Hepatocyte (in vitro differentiated cells): ENCODE results near the gene LNX2. TPM values are rescaled to one million over a fixed set of nuclear protein-coding genes. Genes with fewer than 3 reads are reported as not detected.
"Not testable (repeated sequence)": the region's sequence is repeated elsewhere in the genome, so short reads cannot be mapped to it uniquely, and the experiment has no call there.

Experiments
- DNase-seq: peaks from one replicate; pipeline ENCODE4 v3.0.0-alpha.2; 2016; ENCODE audit warnings: low spot score
- H2AFZ ChIP-seq: fragments of 200-600 bp; sonication (generic); 2 replicates; pipeline ENCODE4 v1.6.0; 2016; ENCODE audit warnings: antibody characterized with exemption, mild to moderate bottlenecking
- H3K27ac ChIP-seq: fragments of 200-600 bp; sonication (generic); 2 replicates; pipeline ENCODE4 v1.5.1; 2016; ENCODE audit warnings: mild to moderate bottlenecking
- H3K27me3 ChIP-seq: fragments of 200-600 bp; sonication (generic); 2 replicates; pipeline ENCODE4 v1.6.1; 2016
- H3K36me3 ChIP-seq: fragments of 200-600 bp; sonication (generic); replicated peaks from 2 replicates; pipeline ENCODE4 v1.5.1; 2016; ENCODE audit warnings: low read depth; ENCODE audit not compliant: insufficient read depth
- H3K4me1 ChIP-seq: fragments of 200-600 bp; sonication (generic); 2 replicates; pipeline ENCODE4 v1.5.1; 2016; ENCODE audit warnings: mild to moderate bottlenecking, moderate library complexity; ENCODE audit not compliant: insufficient read depth
- H3K4me2 ChIP-seq: fragments of 200-600 bp; sonication (generic); 2 replicates; pipeline ENCODE4 v1.6.0; 2016
- H3K4me3 ChIP-seq: fragments of 200-600 bp; sonication (generic); 2 replicates; pipeline ENCODE4 v1.5.1; 2016; ENCODE audit warnings: mild to moderate bottlenecking
- H3K79me2 ChIP-seq: fragments of 200-600 bp; sonication (generic); 2 replicates; pipeline ENCODE4 v1.6.0; 2017; ENCODE audit warnings: mild to moderate bottlenecking
- H3K9me2 ChIP-seq: fragments of 200-600 bp; sonication (generic); replicated peaks from 2 replicates; pipeline ENCODE4 v1.6.0; 2017; ENCODE audit warnings: mild to moderate bottlenecking; ENCODE audit not compliant: insufficient read depth
- H3K9me3 ChIP-seq: fragments of 200-600 bp; sonication (generic); 2 replicates; pipeline ENCODE4 v1.5.1; 2016; ENCODE audit warnings: low read depth, mild to moderate bottlenecking
- H4K20me1 ChIP-seq: fragments of 200-600 bp; sonication (generic); 2 replicates; pipeline ENCODE4 v1.6.0; 2016; ENCODE audit warnings: mild to moderate bottlenecking; ENCODE audit not compliant: insufficient read depth, poor library complexity, severe bottlenecking
- EZH2 ChIP-seq: fragments of 200-600 bp; sonication (generic); IDR thresholded peaks from 2 replicates; pipeline ENCODE4 v1.6.1; 2016; ENCODE audit warnings: antibody characterized with exemption, mild to moderate bottlenecking, borderline replicate concordance
- EZH2phosphoT487 ChIP-seq: fragments of 200-600 bp; sonication (generic); IDR thresholded peaks from one replicate; pipeline ENCODE4 v1.6.1; 2018; ENCODE audit warnings: antibody characterized with exemption, mild to moderate bottlenecking, low read depth, moderate library complexity; ENCODE audit not compliant: unreplicated experiment, severe bottlenecking
- WGBS: methylation state at CpG from one replicate; pipeline ENCODE4 v1.1.6; 2016; ENCODE audit warnings: low lambda C conversion rate; ENCODE audit errors: missing lambda C conversion rate; 5-methylcytosine and 5-hydroxymethylcytosine counted together
- polyA plus RNA-seq: library from polyadenylated mRNA; unstranded; fragments of >200 nt; fragmentation: Nextera tagmentation; extraction: Ambion mirVana; gene quantifications from 2 replicates; pipeline ENCODE4 v1.2.1, GENCODE V29; 2016
- total RNA-seq: library from RNA; depleted of rRNA; stranded (reverse); fragments of >200 nt; gene quantifications from 2 replicates; pipeline ENCODE4 v1.2.3, GENCODE V29; 2014
- TF ChIP-seq, protein P1 (sequence below): fragments of 200-600 bp; sonication (generic); IDR thresholded peaks from 2 replicates; pipeline ENCODE4 v1.5.1; 2016; ENCODE audit warnings: antibody characterized with exemption, mild to moderate bottlenecking; ENCODE audit not compliant: poor library complexity

LNX2 gene
- total and polyA plus RNA-seq, 2 experiments from 2014 or later: 8.8 to 28.8 TPM

DNA sequence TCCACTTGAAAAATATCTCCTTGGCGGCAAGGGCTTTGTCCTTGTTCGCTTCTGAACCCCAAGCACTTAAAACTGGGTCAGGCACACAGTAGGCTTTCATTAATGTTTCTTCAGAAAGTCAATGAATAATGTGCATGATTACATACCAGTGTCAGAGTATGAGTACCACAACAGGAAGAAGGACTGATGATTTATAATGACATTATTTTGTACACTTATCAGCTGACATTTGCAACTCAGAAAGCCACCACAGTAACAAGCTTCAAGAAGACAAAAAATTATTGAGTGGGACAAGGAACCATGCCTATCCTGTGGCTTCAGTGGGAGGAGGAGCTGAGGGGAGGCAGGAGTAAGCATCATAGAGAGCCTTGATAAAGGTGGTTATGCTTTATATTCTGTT, 11.3 kb upstream of the LNX2 start:
- H4K20me1 ChIP-seq: peaks cover 6% of the 10 kb centered on the region
- TF ChIP-seq EZH2phosphoT487 (no peak), EZH2 (no peak)
- TF ChIP-seq, protein P1, sequence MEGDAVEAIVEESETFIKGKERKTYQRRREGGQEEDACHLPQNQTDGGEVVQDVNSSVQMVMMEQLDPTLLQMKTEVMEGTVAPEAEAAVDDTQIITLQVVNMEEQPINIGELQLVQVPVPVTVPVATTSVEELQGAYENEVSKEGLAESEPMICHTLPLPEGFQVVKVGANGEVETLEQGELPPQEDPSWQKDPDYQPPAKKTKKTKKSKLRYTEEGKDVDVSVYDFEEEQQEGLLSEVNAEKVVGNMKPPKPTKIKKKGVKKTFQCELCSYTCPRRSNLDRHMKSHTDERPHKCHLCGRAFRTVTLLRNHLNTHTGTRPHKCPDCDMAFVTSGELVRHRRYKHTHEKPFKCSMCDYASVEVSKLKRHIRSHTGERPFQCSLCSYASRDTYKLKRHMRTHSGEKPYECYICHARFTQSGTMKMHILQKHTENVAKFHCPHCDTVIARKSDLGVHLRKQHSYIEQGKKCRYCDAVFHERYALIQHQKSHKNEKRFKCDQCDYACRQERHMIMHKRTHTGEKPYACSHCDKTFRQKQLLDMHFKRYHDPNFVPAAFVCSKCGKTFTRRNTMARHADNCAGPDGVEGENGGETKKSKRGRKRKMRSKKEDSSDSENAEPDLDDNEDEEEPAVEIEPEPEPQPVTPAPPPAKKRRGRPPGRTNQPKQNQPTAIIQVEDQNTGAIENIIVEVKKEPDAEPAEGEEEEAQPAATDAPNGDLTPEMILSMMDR: no peak
- H3K9me2 ChIP-seq: no peaks in the 10 kb centered on the region
- H3K79me2 ChIP-seq: peaks cover 91% of the 10 kb centered on the region
- H3K4me3 ChIP-seq: no peak overlapping the region
- H3K9me3 ChIP-seq: no peaks in the 10 kb centered on the region
- no peak overlapping the region for H3K4me2 ChIP-seq
- H3K27me3 ChIP-seq: no peaks in the 10 kb centered on the region
- H3K27ac ChIP-seq: no peak overlapping the region
- WGBS: 100% methylated on average over 2 of the region's 2 CpGs
- H3K4me1 ChIP-seq: peaks cover 2% of the 10 kb centered on the region
- no peaks in the 10 kb centered on the region for H3K36me3 ChIP-seq
- DNase-seq: no peak
- no peak overlapping the region for H2AFZ ChIP-seq

DNA sequence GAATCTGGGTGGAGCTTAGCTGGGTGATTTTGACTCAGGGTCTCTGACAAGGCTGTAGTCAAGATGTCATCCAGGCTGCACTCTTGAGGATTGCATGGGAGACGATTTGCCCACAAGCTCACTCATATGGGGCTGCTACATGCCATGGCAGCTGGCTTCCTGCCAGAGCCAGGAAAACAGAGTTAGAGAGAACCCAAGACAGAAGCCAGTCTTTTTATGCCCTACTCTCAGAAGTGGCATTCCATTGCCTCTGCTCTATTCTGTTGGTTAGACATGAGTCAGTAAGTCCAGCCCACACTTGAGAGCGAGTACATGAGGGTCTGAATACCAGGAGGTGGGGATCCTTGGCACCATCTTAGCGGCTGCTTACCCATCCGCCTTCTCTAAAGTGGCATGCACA, 10.8 kb upstream of the LNX2 start:
- Histone ChIP-seq H3K27ac (no peak overlapping the region), H2AFZ (no peak overlapping the region), H4K20me1 (peaks cover 6% of the 10 kb centered on the region), H3K27me3 (no peaks in the 10 kb centered on the region), H3K36me3 (no peaks in the 10 kb centered on the region), H3K9me2 (no peaks in the 10 kb centered on the region), H3K4me1 (no peaks in the 10 kb centered on the region), H3K79me2 (peaks cover 91% of the 10 kb centered on the region), H3K4me3 (no peak overlapping the region), H3K9me3 (no peaks in the 10 kb centered on the region), H3K4me2 (no peak overlapping the region)
- no peak for DNase-seq
- TF ChIP-seq EZH2phosphoT487 (no peak), EZH2 (no peak)
- TF ChIP-seq, protein P1: no peak
- WGBS: 84% methylated on average over 4 of the region's 4 CpGs

DNA sequence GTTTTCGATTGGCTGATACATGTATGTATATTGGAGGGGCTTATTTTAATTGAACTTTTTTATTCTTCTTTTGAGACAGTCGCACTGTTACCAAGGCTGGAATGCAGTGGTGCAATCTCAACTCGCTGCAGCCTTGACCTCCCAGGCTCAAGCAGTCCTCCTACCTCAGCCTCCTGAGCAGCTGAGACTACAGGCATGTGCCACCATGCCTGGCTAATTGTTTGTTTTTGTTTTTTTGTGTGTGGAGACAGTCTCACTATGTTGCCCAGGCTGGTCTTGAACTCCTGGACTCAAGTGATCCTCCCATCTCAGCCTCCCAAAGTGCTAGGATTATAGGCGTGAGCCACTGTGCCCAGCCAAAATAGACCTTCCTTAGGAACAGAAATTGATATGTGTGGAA, 8.4 kb upstream of the LNX2 start:
- not testable (repeated sequence) for H3K27me3 ChIP-seq, H2AFZ ChIP-seq, H3K4me1 ChIP-seq, H3K27ac ChIP-seq, DNase-seq, H3K9me3 ChIP-seq, H3K4me3 ChIP-seq, H3K36me3 ChIP-seq, H3K9me2 ChIP-seq, H3K4me2 ChIP-seq
- over 99% methylated on average over 4 of the region's 4 CpGs for WGBS
- Histone ChIP-seq H4K20me1 (peaks cover 21% of the 10 kb centered on the region), H3K79me2 (peaks cover 95% of the 10 kb centered on the region)

DNA sequence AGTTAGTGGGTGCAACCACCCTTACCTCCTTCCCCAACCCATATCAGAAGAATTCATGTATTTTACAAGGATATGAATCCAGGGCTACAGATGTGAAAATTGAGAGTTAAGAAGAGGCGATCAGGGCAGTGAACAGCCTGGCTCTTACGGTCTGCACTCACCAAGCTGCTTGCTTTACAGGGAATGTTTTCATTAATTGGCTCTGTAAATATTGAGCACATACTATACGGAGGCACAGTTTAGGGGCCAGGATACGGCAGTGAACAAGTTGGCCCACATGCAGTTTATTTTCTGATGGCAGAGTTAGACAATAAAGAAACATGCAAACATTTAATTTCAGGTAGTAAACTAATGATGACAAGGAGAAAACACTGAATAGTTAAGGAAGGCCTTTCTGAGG, 7.8 kb upstream of the LNX2 start:
- H3K36me3 ChIP-seq: no peaks in the 10 kb centered on the region
- H3K27me3 ChIP-seq: no peaks in the 10 kb centered on the region
- no peaks in the 10 kb centered on the region for H3K9me2 ChIP-seq
- H3K4me1 ChIP-seq: peaks cover 13% of the 10 kb centered on the region
- H3K9me3 ChIP-seq: no peaks in the 10 kb centered on the region
- H3K4me3 ChIP-seq: no peak overlapping the region
- H3K27ac ChIP-seq: no peak overlapping the region
- peaks cover 26% of the 10 kb centered on the region for H4K20me1 ChIP-seq
- H3K79me2 ChIP-seq: peaks cover 96% of the 10 kb centered on the region
- H2AFZ ChIP-seq: no peak overlapping the region
- H3K4me2 ChIP-seq: no peak overlapping the region
- 63% methylated on average over 4 of the region's 4 CpGs for WGBS
- TF ChIP-seq, protein P1: no peak
- TF ChIP-seq EZH2 (no peak), EZH2phosphoT487 (no peak)
- DNase-seq: no peak
